ENCODE data around the gene PTGDR2. TPM values are rescaled to one million over a fixed set of nuclear protein-coding genes. Genes with fewer than 3 reads are reported as not detected.

Gene PTGDR2
- total RNA-seq, 1 experiment from 2014 or later, result 0.12 TPM

DNA sequence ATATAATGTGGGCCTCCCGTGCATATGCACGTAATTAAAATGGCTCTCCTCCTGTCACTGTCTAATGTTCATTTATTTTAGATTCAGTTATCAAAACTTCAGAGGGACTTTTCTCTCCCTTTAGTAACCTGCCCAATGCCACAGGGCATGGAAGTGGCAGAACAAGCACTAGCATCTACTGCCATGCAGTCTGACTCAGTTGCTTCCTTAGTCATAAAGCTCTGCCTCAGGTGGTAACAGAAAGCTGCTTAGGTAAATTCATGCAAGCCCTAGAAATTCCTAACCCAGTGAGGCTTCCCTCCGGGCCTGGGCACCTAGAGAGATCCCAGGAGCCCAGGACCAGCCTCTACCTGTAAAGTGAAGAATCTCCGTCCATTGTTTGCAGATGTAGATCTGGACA is 41.7 kb upstream of the PTGDR2 start (continued):
- TF ChIP-seq POLR2AphosphoS5 (IDR thresholded peaks at IDR 0.05; ENCODE audit: low read depth, low read length) (no peak), EZH2 (IDR thresholded peaks at IDR 0.05) (no peak), SRF (IDR thresholded peaks at IDR 0.05; ENCODE audit: low read depth) (no peak), SIN3A (IDR thresholded peaks at IDR 0.05; ENCODE audit: low read depth) (no peak), YY1 (IDR thresholded peaks at IDR 0.05; ENCODE audit: extremely low read depth, insufficient replicate concordance, low read depth, low read length) (no peak), CBX3 (IDR thresholded peaks at IDR 0.05; ENCODE audit: low read depth) (no peak), FOSL1 (IDR thresholded peaks at IDR 0.05; ENCODE audit: low read depth) (no peak)
- TF ChIP-seq, protein P1, sequence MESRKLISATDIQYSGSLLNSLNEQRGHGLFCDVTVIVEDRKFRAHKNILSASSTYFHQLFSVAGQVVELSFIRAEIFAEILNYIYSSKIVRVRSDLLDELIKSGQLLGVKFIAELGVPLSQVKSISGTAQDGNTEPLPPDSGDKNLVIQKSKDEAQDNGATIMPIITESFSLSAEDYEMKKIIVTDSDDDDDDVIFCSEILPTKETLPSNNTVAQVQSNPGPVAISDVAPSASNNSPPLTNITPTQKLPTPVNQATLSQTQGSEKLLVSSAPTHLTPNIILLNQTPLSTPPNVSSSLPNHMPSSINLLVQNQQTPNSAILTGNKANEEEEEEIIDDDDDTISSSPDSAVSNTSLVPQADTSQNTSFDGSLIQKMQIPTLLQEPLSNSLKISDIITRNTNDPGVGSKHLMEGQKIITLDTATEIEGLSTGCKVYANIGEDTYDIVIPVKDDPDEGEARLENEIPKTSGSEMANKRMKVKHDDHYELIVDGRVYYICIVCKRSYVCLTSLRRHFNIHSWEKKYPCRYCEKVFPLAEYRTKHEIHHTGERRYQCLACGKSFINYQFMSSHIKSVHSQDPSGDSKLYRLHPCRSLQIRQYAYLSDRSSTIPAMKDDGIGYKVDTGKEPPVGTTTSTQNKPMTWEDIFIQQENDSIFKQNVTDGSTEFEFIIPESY (IDR thresholded peaks at IDR 0.05; ENCODE audit: extremely low read depth, insufficient replicate concordance, low read length), result no peak
- TF ChIP-seq, protein P2, sequence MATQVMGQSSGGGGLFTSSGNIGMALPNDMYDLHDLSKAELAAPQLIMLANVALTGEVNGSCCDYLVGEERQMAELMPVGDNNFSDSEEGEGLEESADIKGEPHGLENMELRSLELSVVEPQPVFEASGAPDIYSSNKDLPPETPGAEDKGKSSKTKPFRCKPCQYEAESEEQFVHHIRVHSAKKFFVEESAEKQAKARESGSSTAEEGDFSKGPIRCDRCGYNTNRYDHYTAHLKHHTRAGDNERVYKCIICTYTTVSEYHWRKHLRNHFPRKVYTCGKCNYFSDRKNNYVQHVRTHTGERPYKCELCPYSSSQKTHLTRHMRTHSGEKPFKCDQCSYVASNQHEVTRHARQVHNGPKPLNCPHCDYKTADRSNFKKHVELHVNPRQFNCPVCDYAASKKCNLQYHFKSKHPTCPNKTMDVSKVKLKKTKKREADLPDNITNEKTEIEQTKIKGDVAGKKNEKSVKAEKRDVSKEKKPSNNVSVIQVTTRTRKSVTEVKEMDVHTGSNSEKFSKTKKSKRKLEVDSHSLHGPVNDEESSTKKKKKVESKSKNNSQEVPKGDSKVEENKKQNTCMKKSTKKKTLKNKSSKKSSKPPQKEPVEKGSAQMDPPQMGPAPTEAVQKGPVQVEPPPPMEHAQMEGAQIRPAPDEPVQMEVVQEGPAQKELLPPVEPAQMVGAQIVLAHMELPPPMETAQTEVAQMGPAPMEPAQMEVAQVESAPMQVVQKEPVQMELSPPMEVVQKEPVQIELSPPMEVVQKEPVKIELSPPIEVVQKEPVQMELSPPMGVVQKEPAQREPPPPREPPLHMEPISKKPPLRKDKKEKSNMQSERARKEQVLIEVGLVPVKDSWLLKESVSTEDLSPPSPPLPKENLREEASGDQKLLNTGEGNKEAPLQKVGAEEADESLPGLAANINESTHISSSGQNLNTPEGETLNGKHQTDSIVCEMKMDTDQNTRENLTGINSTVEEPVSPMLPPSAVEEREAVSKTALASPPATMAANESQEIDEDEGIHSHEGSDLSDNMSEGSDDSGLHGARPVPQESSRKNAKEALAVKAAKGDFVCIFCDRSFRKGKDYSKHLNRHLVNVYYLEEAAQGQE (IDR thresholded peaks at IDR 0.05; ENCODE audit: low read depth), result no peak

DNA sequence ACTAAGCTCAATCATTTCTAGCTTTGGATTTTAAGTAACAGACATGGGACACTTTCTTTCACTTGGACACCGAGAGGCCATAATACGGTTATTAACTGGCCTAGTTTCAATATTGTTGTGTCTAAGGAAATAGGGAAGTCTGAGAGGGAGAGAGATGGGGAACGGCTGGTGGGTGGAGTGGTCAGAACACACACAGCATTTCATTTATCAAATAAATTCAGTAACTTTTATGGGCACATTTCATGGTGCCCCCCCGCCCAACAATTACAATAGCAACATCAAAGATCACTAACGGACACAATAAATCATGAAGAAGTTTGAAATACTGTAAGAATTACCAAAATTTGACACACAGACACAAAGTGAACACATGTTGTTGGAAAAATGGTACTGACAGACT is 39.9 kb upstream of the PTGDR2 start:
- ATAC-seq, result no peak
- TF ChIP-seq ZFX (IDR thresholded peaks at IDR 0.05) (no peak), FOSL1 (IDR thresholded peaks at IDR 0.05; ENCODE audit: low read depth) (no peak), CEBPB (IDR thresholded peaks at IDR 0.05; ENCODE audit: low read depth) (no peak), SP1 (IDR thresholded peaks at IDR 0.05; ENCODE audit: low read depth) (no peak), ZNF274 (IDR thresholded peaks at IDR 0.05; ENCODE audit: low read depth, low read length) (no peak), YY1 (IDR thresholded peaks at IDR 0.05; ENCODE audit: extremely low read depth, insufficient replicate concordance, low read depth, low read length) (no peak)
- TF ChIP-seq, protein P3, sequence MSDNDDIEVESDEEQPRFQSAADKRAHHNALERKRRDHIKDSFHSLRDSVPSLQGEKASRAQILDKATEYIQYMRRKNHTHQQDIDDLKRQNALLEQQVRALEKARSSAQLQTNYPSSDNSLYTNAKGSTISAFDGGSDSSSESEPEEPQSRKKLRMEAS (IDR thresholded peaks at IDR 0.05), result no peak
- TF ChIP-seq, protein P4, sequence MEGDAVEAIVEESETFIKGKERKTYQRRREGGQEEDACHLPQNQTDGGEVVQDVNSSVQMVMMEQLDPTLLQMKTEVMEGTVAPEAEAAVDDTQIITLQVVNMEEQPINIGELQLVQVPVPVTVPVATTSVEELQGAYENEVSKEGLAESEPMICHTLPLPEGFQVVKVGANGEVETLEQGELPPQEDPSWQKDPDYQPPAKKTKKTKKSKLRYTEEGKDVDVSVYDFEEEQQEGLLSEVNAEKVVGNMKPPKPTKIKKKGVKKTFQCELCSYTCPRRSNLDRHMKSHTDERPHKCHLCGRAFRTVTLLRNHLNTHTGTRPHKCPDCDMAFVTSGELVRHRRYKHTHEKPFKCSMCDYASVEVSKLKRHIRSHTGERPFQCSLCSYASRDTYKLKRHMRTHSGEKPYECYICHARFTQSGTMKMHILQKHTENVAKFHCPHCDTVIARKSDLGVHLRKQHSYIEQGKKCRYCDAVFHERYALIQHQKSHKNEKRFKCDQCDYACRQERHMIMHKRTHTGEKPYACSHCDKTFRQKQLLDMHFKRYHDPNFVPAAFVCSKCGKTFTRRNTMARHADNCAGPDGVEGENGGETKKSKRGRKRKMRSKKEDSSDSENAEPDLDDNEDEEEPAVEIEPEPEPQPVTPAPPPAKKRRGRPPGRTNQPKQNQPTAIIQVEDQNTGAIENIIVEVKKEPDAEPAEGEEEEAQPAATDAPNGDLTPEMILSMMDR (IDR thresholded peaks at IDR 0.05 in 2 of 3, conservative IDR thresholded peaks at IDR 0.05 in 1 of 3; ENCODE audit: borderline replicate concordance in 1 of 3, insufficient read depth in 1 of 3, low read depth in 2 of 3, low read length in 2 of 3), result no peak
- TF ChIP-seq, protein P5, sequence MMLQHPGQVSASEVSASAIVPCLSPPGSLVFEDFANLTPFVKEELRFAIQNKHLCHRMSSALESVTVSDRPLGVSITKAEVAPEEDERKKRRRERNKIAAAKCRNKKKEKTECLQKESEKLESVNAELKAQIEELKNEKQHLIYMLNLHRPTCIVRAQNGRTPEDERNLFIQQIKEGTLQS (IDR thresholded peaks at IDR 0.05), result no peak

More for the DNA sequence above, 39.9 kb upstream of the PTGDR2 start:
- H3K9me3 ChIP-seq (ENCODE audit: control insufficient read depth in 1 of 2, insufficient read depth in 1 of 2, low read depth in 1 of 2, low read length in 2 of 2), result no peaks in the 10 kb centered on the region
- ChIA-PET CTCF (no interaction called here), RAD21 (ENCODE audit: low non-redundant PET in 1 of 2, low total read pairs in 2 of 2, uncharacterized antibody in 2 of 2, unreplicated experiment in 2 of 2) (no interaction called here), POLR2A (no interaction called here)
- peaks cover 7% of the 10 kb centered on the region; the same call in 1 of the 2 replicates for H3K79me2 ChIP-seq (ENCODE audit: insufficient read depth, low read length)
- no peaks in the 10 kb centered on the region for H3K9me2 ChIP-seq (ENCODE audit: insufficient read depth)
- peaks cover 0 to 3% of the 10 kb centered on the region in 2 experiments; a peak in 1 of 4 replicates for H3K4me1 ChIP-seq (ENCODE audit: control insufficient read depth in 1 of 2, insufficient read depth in 2 of 2, low read length in 2 of 2)
- no peak overlapping the region for H3K4me3 ChIP-seq (replicated peaks in 1 of 2; ENCODE audit: low read depth in 1 of 2, low read length in 2 of 2)
- H3K27me3 ChIP-seq (ENCODE audit: insufficient read depth, low read length), result no peaks in the 10 kb centered on the region
- intact Hi-C loops (cut with micrococcal nuclease), result no loop called here
- peaks cover 53 to 57% of the 10 kb centered on the region in 2 experiments for H3K36me3 ChIP-seq (ENCODE audit: control insufficient read depth in 1 of 2, insufficient read depth in 2 of 2, low read length in 2 of 2)
- DNase-seq (ENCODE audit: low read depth, low spot score), result no peak
- no peak overlapping the region for H3K9ac ChIP-seq (ENCODE audit: low read length)
- no peak overlapping the region for H3K27ac ChIP-seq (ENCODE audit: low read depth, low read length)
- H4K20me1 ChIP-seq (ENCODE audit: insufficient read depth), result peaks cover 7% of the 10 kb centered on the region; the same call in 1 of the 2 replicates
- BruUV-seq (replicated peaks), result no TSS peak
- H2AFZ ChIP-seq (ENCODE audit: low read depth, low read length, poor library complexity, severe bottlenecking), result no peak overlapping the region
- no peak overlapping the region for H3K4me2 ChIP-seq (ENCODE audit: low read length)

Measured in HCT116 (cell line).